Keratinocyte (primary cell): ENCODE results near the gene SETD2.

Experiments
- EZH2 ChIP-seq: IDR thresholded peaks from one replicate; pipeline ENCODE4 v1.6.1; 2012; ENCODE audit warnings: inconsistent platforms, mild to moderate bottlenecking, low read length, moderate library complexity
- TF ChIP-seq, protein P1 (sequence below), 3 experiments: IDR thresholded peaks in 1 of 3; conservative IDR thresholded peaks in 1 of 3; optimal IDR thresholded peaks in 1 of 3; 2 replicates in 2 of 3; 3 replicates in 1 of 3; pipeline versions ENCODE3 to v1.5.1; 2011; ENCODE audit warnings: low read length in 3 of 3, mild to moderate bottlenecking in 3 of 3, moderate library complexity in 2 of 3, control low read depth in 1 of 3, inconsistent platforms in 1 of 3; ENCODE audit not compliant: insufficient read depth in 2 of 3; ENCODE audit errors: extremely low read depth in 1 of 3

DNA sequence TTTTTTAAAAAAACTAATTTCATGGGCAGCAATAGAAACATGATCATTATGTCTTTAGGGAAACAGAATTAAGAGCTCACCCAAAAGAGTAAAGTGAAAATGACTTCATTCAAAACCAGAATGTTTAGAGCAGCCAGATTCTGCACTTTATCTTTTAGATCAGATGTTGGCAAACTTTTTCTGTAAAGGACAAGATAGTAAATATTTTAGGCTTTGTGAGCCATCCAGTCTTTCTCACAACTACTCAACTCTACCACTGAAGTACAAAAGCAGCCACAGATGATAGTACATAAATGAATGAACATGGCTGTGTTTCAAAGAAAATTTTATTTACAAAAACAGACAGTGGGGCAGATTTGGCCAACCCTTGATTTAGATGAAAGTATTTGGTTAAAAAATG lies 84.5 kb downstream of the SETD2 start:
- TF ChIP-seq, protein P1, sequence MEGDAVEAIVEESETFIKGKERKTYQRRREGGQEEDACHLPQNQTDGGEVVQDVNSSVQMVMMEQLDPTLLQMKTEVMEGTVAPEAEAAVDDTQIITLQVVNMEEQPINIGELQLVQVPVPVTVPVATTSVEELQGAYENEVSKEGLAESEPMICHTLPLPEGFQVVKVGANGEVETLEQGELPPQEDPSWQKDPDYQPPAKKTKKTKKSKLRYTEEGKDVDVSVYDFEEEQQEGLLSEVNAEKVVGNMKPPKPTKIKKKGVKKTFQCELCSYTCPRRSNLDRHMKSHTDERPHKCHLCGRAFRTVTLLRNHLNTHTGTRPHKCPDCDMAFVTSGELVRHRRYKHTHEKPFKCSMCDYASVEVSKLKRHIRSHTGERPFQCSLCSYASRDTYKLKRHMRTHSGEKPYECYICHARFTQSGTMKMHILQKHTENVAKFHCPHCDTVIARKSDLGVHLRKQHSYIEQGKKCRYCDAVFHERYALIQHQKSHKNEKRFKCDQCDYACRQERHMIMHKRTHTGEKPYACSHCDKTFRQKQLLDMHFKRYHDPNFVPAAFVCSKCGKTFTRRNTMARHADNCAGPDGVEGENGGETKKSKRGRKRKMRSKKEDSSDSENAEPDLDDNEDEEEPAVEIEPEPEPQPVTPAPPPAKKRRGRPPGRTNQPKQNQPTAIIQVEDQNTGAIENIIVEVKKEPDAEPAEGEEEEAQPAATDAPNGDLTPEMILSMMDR (optimal IDR thresholded peaks at IDR 0.05 in 1 of 3, IDR thresholded peaks at IDR 0.05 in 1 of 3, conservative IDR thresholded peaks at IDR 0.05 in 1 of 3; ENCODE audit: extremely low read depth in 1 of 3, insufficient read depth in 2 of 3, low read length in 3 of 3) = no peak
- TF ChIP-seq EZH2 = no peak
